Measurements from ENCODE around the gene KIF26B.

- no peak for TF ChIP-seq CTCF (IDR thresholded peaks at IDR 0.05; ENCODE audit: low read length)
- no peak for TF ChIP-seq EZH2 (IDR thresholded peaks at IDR 0.05; ENCODE audit: borderline replicate concordance, low read length)
Measured at GRCh38 chr1:245694753-245695195, 540.0 kb downstream of the KIF26B start.
